ENCODE data around the gene IL5. TPM values are rescaled to one million over a fixed set of nuclear protein-coding genes. Genes with fewer than 3 reads are reported as not detected.
A peak's percentile ranks its signal among the peaks of the same experiment; 100 is the strongest.

Gene IL5
- total and polyA plus RNA-seq, 2 of the 13 experiments (the other 11 are each of a cell fraction or from before 2014, with no cell fraction given): not detected

GRCh38 chr5:132556763-132557477 lies 13.6 kb upstream of the IL5 start, which contains the start of gene RAD50 (continued):
- TF ChIP-seq ZNF124 (CRISPR knock-in tag; IDR thresholded peaks at IDR 0.05): 0 out of 2 replicates have a peak, but pooled peaks have one; percentile 39
- 0 out of 2 replicates have a peak, but pooled peaks have one; percentile 19 for TF ChIP-seq SETDB1 (CRISPR knock-in tag; IDR thresholded peaks at IDR 0.05; ENCODE audit: borderline replicate concordance)
- 0 out of 2 replicates have a peak, but pooled peaks have one; percentile 64 for TF ChIP-seq PAX8 (CRISPR knock-in tag; IDR thresholded peaks at IDR 0.05; ENCODE audit: borderline replicate concordance)
- no peak for TF ChIP-seq ZNF382 (CRISPR knock-in tag; IDR thresholded peaks at IDR 0.05; ENCODE audit: borderline replicate concordance)
- TF ChIP-seq YEATS2 (CRISPR knock-in tag; IDR thresholded peaks at IDR 0.05; ENCODE audit: borderline replicate concordance): peak; percentile 94
- peak; percentile 100 for TF ChIP-seq MAX (IDR thresholded peaks at IDR 0.05)
- no peak for TF ChIP-seq PAWR (CRISPR knock-in tag; IDR thresholded peaks at IDR 0.05; ENCODE audit: borderline replicate concordance)
- peak; percentile 92 for TF ChIP-seq IRX3 (CRISPR knock-in tag; IDR thresholded peaks at IDR 0.05; ENCODE audit: borderline replicate concordance, low read depth)
- TF ChIP-seq PBX2 (CRISPR knock-in tag; IDR thresholded peaks at IDR 0.05): no peak
- no peak for TF ChIP-seq ZNF652 (CRISPR knock-in tag; IDR thresholded peaks at IDR 0.05; ENCODE audit: borderline replicate concordance, low read depth)
- TF ChIP-seq DMTF1 (CRISPR knock-in tag; IDR thresholded peaks at IDR 0.05): no peak
- TF ChIP-seq ZBTB42 (CRISPR knock-in tag; IDR thresholded peaks at IDR 0.05): no peak; the same call in 1 of the 2 replicates
- peak; percentile 94 for TF ChIP-seq ZNF331 (CRISPR knock-in tag; IDR thresholded peaks at IDR 0.05)
- TF ChIP-seq MAZ (IDR thresholded peaks at IDR 0.05; ENCODE audit: borderline replicate concordance, low read depth, low read length): peak; percentile 55; the same call in 1 of the 2 replicates
- TF ChIP-seq MAZ (CRISPR knock-in tag; IDR thresholded peaks at IDR 0.05; ENCODE audit: low read depth): peak; percentile 92
- peak; percentile 96 for TF ChIP-seq ZNF350 (CRISPR knock-in tag; IDR thresholded peaks at IDR 0.05; ENCODE audit: borderline replicate concordance, low read depth)
- no peak for TF ChIP-seq TRIM22 (IDR thresholded peaks at IDR 0.05)
- TF ChIP-seq MED1 (CRISPR knock-in tag; IDR thresholded peaks at IDR 0.05): peak; percentile 84
- TF ChIP-seq KDM2A (CRISPR knock-in tag; IDR thresholded peaks at IDR 0.05; ENCODE audit: borderline replicate concordance, low read depth): peak; percentile 92
- TF ChIP-seq PRDM4 (CRISPR knock-in tag; IDR thresholded peaks at IDR 0.05; ENCODE audit: borderline replicate concordance): no peak
- TF ChIP-seq ZNF264 (CRISPR knock-in tag; IDR thresholded peaks at IDR 0.05): peak; percentile 84
- TF ChIP-seq ZNF260 (CRISPR knock-in tag; IDR thresholded peaks at IDR 0.05; ENCODE audit: borderline replicate concordance, low read depth): peak; percentile 96; the same call in 1 of the 2 replicates
- no peak for TF ChIP-seq MLLT10 (CRISPR knock-in tag; IDR thresholded peaks at IDR 0.05)

Data from HepG2 (cell line).